Liver (tissue), 9 donors: ENCODE measurements around the gene MFNG. TPM values are rescaled to one million over a fixed set of nuclear protein-coding genes. Genes with fewer than 3 reads are reported as not detected.
A peak's percentile ranks its signal among the peaks of the same experiment; 100 is the strongest.

Source experiments
- DNase-seq: peaks from one replicate; pipeline ENCODE4 v3.0.0-alpha.2; 2017; ENCODE audit warnings: low spot score
- H3K27ac ChIP-seq, 2 donors: one replicate each; pipeline ENCODE4 v1.7.0; 2013; ENCODE audit warnings: inconsistent platforms in 2 of 2, low read length in 2 of 2, control low read depth in 1 of 2, low read depth in 1 of 2, mild to moderate bottlenecking in 1 of 2
- H3K27me3 ChIP-seq, 4 donors: one replicate each; pipeline versions ENCODE4 v1.6.1 to v1.7.0; 2013; ENCODE audit warnings: low read length in 3 of 4, inconsistent platforms in 1 of 4, mild to moderate bottlenecking in 1 of 4, moderate library complexity in 1 of 4; ENCODE audit not compliant: control insufficient read depth in 4 of 4, insufficient read depth in 4 of 4
- H3K36me3 ChIP-seq, 4 donors: one replicate each; pipeline versions ENCODE4 v1.6.1 to v1.7.0; 2013; ENCODE audit warnings: low read length in 3 of 4, mild to moderate bottlenecking in 3 of 4, low read depth in 1 of 4, moderate library complexity in 1 of 4; ENCODE audit not compliant: control insufficient read depth in 4 of 4, insufficient read depth in 3 of 4
- H3K4me1 ChIP-seq, 4 donors: one replicate each; pipeline versions ENCODE4 v1.6.1 to v1.7.0; 2013; ENCODE audit warnings: low read length in 3 of 4, mild to moderate bottlenecking in 3 of 4, moderate library complexity in 1 of 4; ENCODE audit not compliant: control insufficient read depth in 4 of 4, insufficient read depth in 4 of 4
- H3K4me3 ChIP-seq, 3 donors: one replicate each; pipeline versions ENCODE4 v1.6.1 to v1.7.0; 2013; ENCODE audit warnings: low read length in 3 of 3, control low read depth in 1 of 3, low read depth in 1 of 3, mild to moderate bottlenecking in 1 of 3
- H3K9ac ChIP-seq, 2 donors: one replicate each; pipeline ENCODE4 v1.7.0; 2013; ENCODE audit warnings: low read length in 2 of 2, mild to moderate bottlenecking in 2 of 2, moderate library complexity in 2 of 2, control low read depth in 1 of 2, low read depth in 1 of 2
- H3K9me3 ChIP-seq, 4 donors: one replicate each; pipeline versions ENCODE4 v1.6.1 to v1.7.0; 2013; ENCODE audit warnings: low read length in 3 of 4; ENCODE audit not compliant: control insufficient read depth in 4 of 4
- EGR1 ChIP-seq, 2 donors: IDR thresholded peaks; 2 replicates each; pipeline ENCODE4 v1.6.1; 2016 to 2018; ENCODE audit warnings: antibody characterized with exemption in 2 of 2, low read depth in 2 of 2
- FOXA1 ChIP-seq: IDR thresholded peaks from 2 replicates; pipeline ENCODE4 v1.6.1; 2016; ENCODE audit warnings: antibody characterized with exemption
- FOXA2 ChIP-seq: IDR thresholded peaks from 2 replicates; pipeline ENCODE4 v1.6.1; 2016; ENCODE audit warnings: antibody characterized with exemption
- GABPA ChIP-seq, 2 donors: IDR thresholded peaks in 1 of 2; conservative IDR thresholded peaks in 1 of 2; 2 replicates each; pipeline ENCODE4 v1.6.1; 2016; ENCODE audit warnings: antibody characterized with exemption in 2 of 2, mild to moderate bottlenecking in 1 of 2, moderate library complexity in 1 of 2
- HNF4A ChIP-seq, 2 donors: conservative IDR thresholded peaks; 2 replicates each; pipeline ENCODE4 v1.6.1; 2016; ENCODE audit warnings: antibody characterized with exemption in 2 of 2, mild to moderate bottlenecking in 2 of 2
- HNF4G ChIP-seq: IDR thresholded peaks from 2 replicates; pipeline ENCODE4 v1.6.1; 2016; ENCODE audit warnings: antibody characterized with exemption
- JUND ChIP-seq, 2 donors: IDR thresholded peaks; 2 replicates each; pipeline ENCODE4 v1.6.1; 2016; ENCODE audit warnings: antibody characterized with exemption in 2 of 2
- MAX ChIP-seq: IDR thresholded peaks from 2 replicates; pipeline ENCODE4 v1.6.1; 2016; ENCODE audit warnings: antibody characterized with exemption
- NR2F2 ChIP-seq: IDR thresholded peaks from 2 replicates; pipeline ENCODE4 v1.6.1; 2016; ENCODE audit warnings: antibody characterized with exemption
- RAD21 ChIP-seq, 2 donors: IDR thresholded peaks; 2 replicates each; pipeline ENCODE4 v1.6.1; 2016; ENCODE audit warnings: antibody characterized with exemption in 2 of 2, mild to moderate bottlenecking in 2 of 2
- REST ChIP-seq: IDR thresholded peaks from 2 replicates; pipeline ENCODE4 v1.6.1; 2016; ENCODE audit warnings: antibody characterized with exemption, mild to moderate bottlenecking
- RXRA ChIP-seq, 2 donors: IDR thresholded peaks; 2 replicates each; pipeline ENCODE4 v1.6.1; 2017 to 2018; ENCODE audit warnings: antibody characterized with exemption in 2 of 2, mild to moderate bottlenecking in 1 of 2
- SP1 ChIP-seq: IDR thresholded peaks from 2 replicates; pipeline ENCODE4 v1.6.1; 2018; ENCODE audit warnings: antibody characterized with exemption, mild to moderate bottlenecking
- TAF1 ChIP-seq: conservative IDR thresholded peaks from 2 replicates; pipeline ENCODE4 v1.6.1; 2016; ENCODE audit warnings: antibody characterized with exemption, mild to moderate bottlenecking
- YY1 ChIP-seq: IDR thresholded peaks from 2 replicates; pipeline ENCODE4 v1.6.1; 2016; ENCODE audit warnings: antibody characterized with exemption, mild to moderate bottlenecking
- WGBS: extraction: QIAGEN DNeasy Blood & Tissue Kit; methylation state at CpG from one replicate; pipeline ENCODE4 v1.1.7; 2013; 5-methylcytosine and 5-hydroxymethylcytosine counted together
- polyA plus RNA-seq, 2 donors: library from polyadenylated mRNA; stranded (reverse) in 1 of 2; unstranded in 1 of 2; fragments of 200-250 nt in 1 of 2; fragments of >200 nt in 1 of 2; fragmentation: Nextera tagmentation in 1 of 2; extraction: Ambion mirVana in 1 of 2; gene quantifications; one replicate each; pipeline versions ENCODE4 v1.2.1 to v1.2.3, GENCODE V29; 2013 to 2015
- total RNA-seq, 2 donors: library from RNA; depleted of rRNA; stranded (reverse); fragments of >200 nt; gene quantifications; one replicate each; pipeline ENCODE4 v1.2.3, GENCODE V29; 2014
- TF ChIP-seq, protein P1 (sequence below): fragments of 150-350 bp; IDR thresholded peaks from 2 replicates; pipeline ENCODE4 v1.5.1; 2017; ENCODE audit warnings: improper control_type of control experiment, low read depth, low read length; ENCODE audit not compliant: missing input control
- TF ChIP-seq, protein P2 (sequence below): IDR thresholded peaks from 2 replicates; pipeline ENCODE4 v1.6.1; 2016; ENCODE audit warnings: antibody characterized with exemption
- TF ChIP-seq, protein P3 (sequence below): IDR thresholded peaks from 2 replicates; pipeline ENCODE4 v1.6.1; 2016; ENCODE audit warnings: antibody characterized with exemption
- donor health status: healthy.
- donor health status: healthy.
- donor health status: healthy.
- donor health status: healthy.
- donor health status: healthy.

MFNG gene
- total and polyA plus RNA-seq, 4 donors, result 5.0 to 10.7 (median 7.4) TPM

- H3K4me3 ChIP-seq, result no peak overlapping the region
- no peaks in the 10 kb centered on the region for H3K9me3 ChIP-seq
- peaks cover 0 to 5% (median 2%) of the 10 kb centered on the region in 4 donors for H3K4me1 ChIP-seq
- H3K27ac ChIP-seq, result no peak overlapping the region
- no peak overlapping the region for H3K9ac ChIP-seq
- WGBS, result 78% methylated on average over 14 of the region's 14 CpGs
- no peaks in the 10 kb centered on the region for H3K36me3 ChIP-seq
- TF ChIP-seq JUND (IDR thresholded peaks at IDR 0.05), result no peak
- TF ChIP-seq NR2F2, result no peak
- no peak for TF ChIP-seq YY1
- no peak for TF ChIP-seq TAF1
- no peak for TF ChIP-seq EGR1 (IDR thresholded peaks at IDR 0.05; ENCODE audit: low read depth in 2 of 2)
- H3K27me3 ChIP-seq, result peaks cover 0 to 2% (median 0%) of the 10 kb centered on the region in 4 donors
- no peak for DNase-seq
Measured at GRCh38 chr22:37455896-37456295, 30.3 kb downstream of the MFNG start.

- no peaks in the 10 kb centered on the region for H3K9me3 ChIP-seq
- no peak overlapping the region for H3K27ac ChIP-seq
- peaks cover 0 to 2% (median 0%) of the 10 kb centered on the region in 4 donors for H3K27me3 ChIP-seq
- DNase-seq, result no peak
- H3K36me3 ChIP-seq, result no peaks in the 10 kb centered on the region
- H3K9ac ChIP-seq, result no peak overlapping the region
- TF ChIP-seq HNF4A (conservative IDR thresholded peaks at IDR 0.05) (peak in 1 of 2 donors; percentile 6), YY1 (no peak), RAD21 (IDR thresholded peaks at IDR 0.05) (no peak)
- H3K4me1 ChIP-seq, result peaks cover 0 to 5% (median 2%) of the 10 kb centered on the region in 4 donors
- no peak overlapping the region for H3K4me3 ChIP-seq
- WGBS, result 45% methylated on average over 21 of the region's 21 CpGs
Measured at GRCh38 chr22:37454857-37455686, 31.1 kb downstream of the MFNG start.

DNA sequence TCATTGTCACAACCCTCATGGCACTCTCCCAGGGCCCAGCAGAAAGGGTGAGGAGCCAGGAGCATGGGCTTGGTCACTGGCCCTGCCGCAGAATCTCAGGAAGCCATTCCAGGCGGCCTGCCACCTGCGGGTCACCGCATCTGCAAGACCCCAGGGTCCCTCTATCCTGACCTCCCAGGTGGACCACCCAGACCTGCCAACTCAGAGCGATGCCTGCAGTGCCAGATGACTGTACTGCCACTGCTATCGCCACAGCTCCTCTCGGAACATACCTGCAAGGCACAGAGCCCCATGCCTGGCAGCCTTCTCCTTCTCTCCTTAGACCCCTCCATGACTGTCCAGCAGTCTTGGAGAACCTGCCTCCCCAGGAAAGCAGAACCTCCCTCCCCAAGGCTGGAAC, 32.5 kb downstream of the MFNG start:
- H3K27ac ChIP-seq, result no peak overlapping the region
- DNase-seq, result no peak
- 96% methylated on average over 7 of the region's 7 CpGs for WGBS
- H3K9ac ChIP-seq, result no peak overlapping the region
- H3K36me3 ChIP-seq, result no peaks in the 10 kb centered on the region
- TF ChIP-seq TAF1 (no peak), HNF4A (conservative IDR thresholded peaks at IDR 0.05) (no peak), NR2F2 (no peak), EGR1 (IDR thresholded peaks at IDR 0.05; ENCODE audit: low read depth in 2 of 2) (no peak), SP1 (no peak), MAX (no peak), JUND (IDR thresholded peaks at IDR 0.05) (no peak), RXRA (IDR thresholded peaks at IDR 0.05) (no peak), FOXA2 (no peak), REST (no peak), RAD21 (IDR thresholded peaks at IDR 0.05) (no peak), YY1 (no peak), GABPA (IDR thresholded peaks at IDR 0.05 in 1 of 2, conservative IDR thresholded peaks at IDR 0.05 in 1 of 2) (no peak), FOXA1 (no peak), HNF4G (no peak)
- TF ChIP-seq, protein P1, sequence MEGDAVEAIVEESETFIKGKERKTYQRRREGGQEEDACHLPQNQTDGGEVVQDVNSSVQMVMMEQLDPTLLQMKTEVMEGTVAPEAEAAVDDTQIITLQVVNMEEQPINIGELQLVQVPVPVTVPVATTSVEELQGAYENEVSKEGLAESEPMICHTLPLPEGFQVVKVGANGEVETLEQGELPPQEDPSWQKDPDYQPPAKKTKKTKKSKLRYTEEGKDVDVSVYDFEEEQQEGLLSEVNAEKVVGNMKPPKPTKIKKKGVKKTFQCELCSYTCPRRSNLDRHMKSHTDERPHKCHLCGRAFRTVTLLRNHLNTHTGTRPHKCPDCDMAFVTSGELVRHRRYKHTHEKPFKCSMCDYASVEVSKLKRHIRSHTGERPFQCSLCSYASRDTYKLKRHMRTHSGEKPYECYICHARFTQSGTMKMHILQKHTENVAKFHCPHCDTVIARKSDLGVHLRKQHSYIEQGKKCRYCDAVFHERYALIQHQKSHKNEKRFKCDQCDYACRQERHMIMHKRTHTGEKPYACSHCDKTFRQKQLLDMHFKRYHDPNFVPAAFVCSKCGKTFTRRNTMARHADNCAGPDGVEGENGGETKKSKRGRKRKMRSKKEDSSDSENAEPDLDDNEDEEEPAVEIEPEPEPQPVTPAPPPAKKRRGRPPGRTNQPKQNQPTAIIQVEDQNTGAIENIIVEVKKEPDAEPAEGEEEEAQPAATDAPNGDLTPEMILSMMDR, result no peak
- TF ChIP-seq, protein P2, sequence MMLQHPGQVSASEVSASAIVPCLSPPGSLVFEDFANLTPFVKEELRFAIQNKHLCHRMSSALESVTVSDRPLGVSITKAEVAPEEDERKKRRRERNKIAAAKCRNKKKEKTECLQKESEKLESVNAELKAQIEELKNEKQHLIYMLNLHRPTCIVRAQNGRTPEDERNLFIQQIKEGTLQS, result no peak
- TF ChIP-seq, protein P3, sequence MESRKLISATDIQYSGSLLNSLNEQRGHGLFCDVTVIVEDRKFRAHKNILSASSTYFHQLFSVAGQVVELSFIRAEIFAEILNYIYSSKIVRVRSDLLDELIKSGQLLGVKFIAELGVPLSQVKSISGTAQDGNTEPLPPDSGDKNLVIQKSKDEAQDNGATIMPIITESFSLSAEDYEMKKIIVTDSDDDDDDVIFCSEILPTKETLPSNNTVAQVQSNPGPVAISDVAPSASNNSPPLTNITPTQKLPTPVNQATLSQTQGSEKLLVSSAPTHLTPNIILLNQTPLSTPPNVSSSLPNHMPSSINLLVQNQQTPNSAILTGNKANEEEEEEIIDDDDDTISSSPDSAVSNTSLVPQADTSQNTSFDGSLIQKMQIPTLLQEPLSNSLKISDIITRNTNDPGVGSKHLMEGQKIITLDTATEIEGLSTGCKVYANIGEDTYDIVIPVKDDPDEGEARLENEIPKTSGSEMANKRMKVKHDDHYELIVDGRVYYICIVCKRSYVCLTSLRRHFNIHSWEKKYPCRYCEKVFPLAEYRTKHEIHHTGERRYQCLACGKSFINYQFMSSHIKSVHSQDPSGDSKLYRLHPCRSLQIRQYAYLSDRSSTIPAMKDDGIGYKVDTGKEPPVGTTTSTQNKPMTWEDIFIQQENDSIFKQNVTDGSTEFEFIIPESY, result no peak
- H3K9me3 ChIP-seq, result no peaks in the 10 kb centered on the region
- peaks cover 0 to 5% (median 2%) of the 10 kb centered on the region in 4 donors for H3K4me1 ChIP-seq
- H3K27me3 ChIP-seq, result peaks cover 0 to 2% (median 0%) of the 10 kb centered on the region in 4 donors
- no peak overlapping the region for H3K4me3 ChIP-seq
